ENCODE measurements around the gene MGME1.

MGME1 gene

DNA sequence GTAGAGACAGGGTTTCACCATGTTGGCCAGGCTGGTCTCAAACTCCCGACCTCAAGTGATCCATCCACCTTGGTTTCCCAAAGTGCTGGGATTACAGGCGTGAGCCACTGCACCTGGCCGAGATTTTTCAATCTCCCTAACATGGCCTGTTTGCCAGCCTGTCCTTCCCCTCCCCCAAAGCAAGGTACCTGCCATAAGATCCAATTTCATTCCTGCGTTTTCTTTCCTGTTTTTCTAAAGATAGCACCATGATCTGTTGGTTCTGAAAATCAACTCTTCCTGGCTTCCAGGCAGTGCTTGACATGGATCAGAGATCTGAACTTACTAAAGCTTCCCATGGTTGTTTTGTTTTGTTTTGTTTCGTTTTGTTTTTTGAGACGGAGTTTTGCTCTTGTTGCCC lies 7.5 kb downstream of the MGME1 start:
- Histone ChIP-seq H3K9ac (no peak overlapping the region), H3K27me3 (ENCODE audit: control insufficient read depth, insufficient read depth, low read length) (no peaks in the 10 kb centered on the region), H3K9me3 (ENCODE audit: control insufficient read depth, low read length) (no peaks in the 10 kb centered on the region), H3K79me2 (peaks cover 10% of the 10 kb centered on the region), H3K4me3 (ENCODE audit: low read depth, low read length) (no peak overlapping the region), H3K4me1 (peaks cover 6% of the 10 kb centered on the region), H2AFZ (no peak overlapping the region), H3K4me2 (ENCODE audit: low read length) (no peak overlapping the region), H3K27ac (no peak overlapping the region), H3K36me3 (ENCODE audit: control insufficient read depth, insufficient read depth, low read length) (no peaks in the 10 kb centered on the region)
- TF ChIP-seq, protein P1, sequence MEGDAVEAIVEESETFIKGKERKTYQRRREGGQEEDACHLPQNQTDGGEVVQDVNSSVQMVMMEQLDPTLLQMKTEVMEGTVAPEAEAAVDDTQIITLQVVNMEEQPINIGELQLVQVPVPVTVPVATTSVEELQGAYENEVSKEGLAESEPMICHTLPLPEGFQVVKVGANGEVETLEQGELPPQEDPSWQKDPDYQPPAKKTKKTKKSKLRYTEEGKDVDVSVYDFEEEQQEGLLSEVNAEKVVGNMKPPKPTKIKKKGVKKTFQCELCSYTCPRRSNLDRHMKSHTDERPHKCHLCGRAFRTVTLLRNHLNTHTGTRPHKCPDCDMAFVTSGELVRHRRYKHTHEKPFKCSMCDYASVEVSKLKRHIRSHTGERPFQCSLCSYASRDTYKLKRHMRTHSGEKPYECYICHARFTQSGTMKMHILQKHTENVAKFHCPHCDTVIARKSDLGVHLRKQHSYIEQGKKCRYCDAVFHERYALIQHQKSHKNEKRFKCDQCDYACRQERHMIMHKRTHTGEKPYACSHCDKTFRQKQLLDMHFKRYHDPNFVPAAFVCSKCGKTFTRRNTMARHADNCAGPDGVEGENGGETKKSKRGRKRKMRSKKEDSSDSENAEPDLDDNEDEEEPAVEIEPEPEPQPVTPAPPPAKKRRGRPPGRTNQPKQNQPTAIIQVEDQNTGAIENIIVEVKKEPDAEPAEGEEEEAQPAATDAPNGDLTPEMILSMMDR (IDR thresholded peaks at IDR 0.05): no peak

DNA sequence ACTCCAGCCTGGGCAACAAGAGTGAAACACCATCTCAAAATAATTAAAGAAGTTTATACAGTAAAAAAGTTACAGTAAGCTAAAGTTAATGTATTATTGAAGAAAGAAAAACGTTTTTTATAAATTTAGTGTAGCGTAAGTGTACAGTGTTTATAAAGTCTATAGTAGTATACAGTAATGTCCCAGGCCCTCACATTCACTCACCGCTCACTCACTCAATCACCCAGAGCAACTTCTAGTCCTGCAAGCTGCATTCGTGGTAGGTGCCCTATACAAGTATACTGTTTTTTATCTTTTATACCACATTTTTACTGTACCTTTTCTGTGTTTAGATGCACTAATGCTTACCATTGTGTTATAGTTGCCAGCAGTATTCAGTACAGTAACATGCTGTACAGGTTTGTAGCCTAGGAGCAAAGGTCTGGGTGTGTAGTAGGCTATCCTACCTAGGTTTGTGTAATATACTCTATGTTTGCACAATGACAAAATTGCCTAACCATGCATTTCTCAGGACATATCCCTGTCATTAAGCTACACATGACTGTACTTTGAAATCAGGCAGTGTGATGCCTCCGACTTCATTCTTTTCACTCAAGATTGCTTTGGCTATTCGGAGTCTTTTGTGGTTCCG lies 16.7 kb downstream of the MGME1 start:
- Histone ChIP-seq H3K27ac (no peak overlapping the region), H2AFZ (no peak overlapping the region), H3K36me3 (ENCODE audit: control insufficient read depth, insufficient read depth, low read length) (no peaks in the 10 kb centered on the region), H3K4me1 (no peaks in the 10 kb centered on the region), H3K79me2 (no peaks in the 10 kb centered on the region), H3K4me3 (ENCODE audit: low read depth, low read length) (no peak overlapping the region), H3K4me2 (ENCODE audit: low read length) (no peak overlapping the region), H3K9me3 (ENCODE audit: control insufficient read depth, low read length) (no peaks in the 10 kb centered on the region), H3K27me3 (ENCODE audit: control insufficient read depth, insufficient read depth, low read length) (no peaks in the 10 kb centered on the region), H3K9ac (no peak overlapping the region)
- TF ChIP-seq, protein P1 (IDR thresholded peaks at IDR 0.05): no peak

DNA sequence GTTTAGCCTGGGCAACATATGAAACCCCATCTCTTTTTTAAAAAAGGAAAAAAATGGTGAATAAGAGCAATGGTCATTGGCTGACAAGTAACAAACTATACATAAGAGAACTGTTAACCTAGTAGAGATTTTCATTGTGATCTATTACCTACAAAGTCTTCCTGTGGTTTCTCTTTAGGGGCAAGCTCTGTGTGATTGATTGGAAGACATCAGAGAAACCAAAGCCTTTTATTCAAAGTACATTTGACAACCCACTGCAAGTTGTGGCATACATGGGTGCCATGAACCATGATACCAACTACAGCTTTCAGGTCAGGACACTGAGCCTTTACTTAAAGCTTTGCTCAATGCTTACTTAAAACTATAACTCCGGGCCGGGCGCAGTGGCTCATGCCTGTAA lies 19.2 kb downstream of the MGME1 start:
- no peak overlapping the region for H3K27ac ChIP-seq
- no peak overlapping the region for H3K9ac ChIP-seq
- TF ChIP-seq, protein P1 (IDR thresholded peaks at IDR 0.05): no peak
- no peak overlapping the region for H3K4me3 ChIP-seq (ENCODE audit: low read depth, low read length)
- no peaks in the 10 kb centered on the region for H3K9me3 ChIP-seq (ENCODE audit: control insufficient read depth, low read length)
- H3K36me3 ChIP-seq (ENCODE audit: control insufficient read depth, insufficient read depth, low read length): no peaks in the 10 kb centered on the region
- H3K4me2 ChIP-seq (ENCODE audit: low read length): no peak overlapping the region
- no peaks in the 10 kb centered on the region for H3K27me3 ChIP-seq (ENCODE audit: control insufficient read depth, insufficient read depth, low read length)
- H3K79me2 ChIP-seq: no peaks in the 10 kb centered on the region
- no peaks in the 10 kb centered on the region for H3K4me1 ChIP-seq
- no peak overlapping the region for H2AFZ ChIP-seq

DNA sequence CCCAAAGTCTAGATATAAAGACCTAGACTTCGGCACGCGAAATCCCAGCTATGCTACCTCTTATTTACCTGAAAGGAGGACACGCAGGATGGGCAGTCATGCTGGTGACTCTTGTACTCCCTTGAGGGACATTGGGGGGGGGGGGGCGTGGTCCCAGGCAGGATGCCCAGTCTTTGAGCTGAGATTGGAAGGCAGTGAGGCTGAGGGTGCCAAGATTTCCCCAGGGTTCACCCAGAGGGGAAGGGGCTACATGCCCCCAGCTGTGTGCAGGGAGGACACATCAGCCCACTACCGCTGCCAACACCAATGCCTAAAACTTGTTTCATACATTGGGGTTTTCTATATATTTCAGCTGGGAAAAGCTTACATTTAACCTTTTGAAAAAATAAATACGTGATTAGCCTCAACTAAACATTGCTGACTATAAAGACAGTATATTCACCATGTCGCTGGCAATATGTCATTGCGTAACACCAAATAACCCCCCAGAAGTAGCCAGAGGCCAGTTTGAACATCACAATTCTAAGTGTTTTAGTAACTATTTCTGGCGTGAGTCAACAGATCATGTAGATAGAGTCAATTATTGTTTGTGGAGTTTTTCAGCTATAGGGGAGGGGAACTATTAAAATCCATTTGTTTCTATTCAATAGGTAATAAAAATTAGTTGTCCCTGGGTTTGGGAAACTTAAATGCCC lies 21.6 kb downstream of the MGME1 start:
- H3K4me1 ChIP-seq: no peaks in the 10 kb centered on the region
- no peak overlapping the region for H2AFZ ChIP-seq
- no peaks in the 10 kb centered on the region for H3K27me3 ChIP-seq (ENCODE audit: control insufficient read depth, insufficient read depth, low read length)
- no peaks in the 10 kb centered on the region for H3K36me3 ChIP-seq (ENCODE audit: control insufficient read depth, insufficient read depth, low read length)
- no peaks in the 10 kb centered on the region for H3K9me3 ChIP-seq (ENCODE audit: control insufficient read depth, low read length)
- H3K79me2 ChIP-seq: no peaks in the 10 kb centered on the region
- no peak overlapping the region for H3K9ac ChIP-seq
- TF ChIP-seq, protein P1 (IDR thresholded peaks at IDR 0.05): no peak
- H3K27ac ChIP-seq: no peak overlapping the region
- no peak overlapping the region for H3K4me2 ChIP-seq (ENCODE audit: low read length)
- no peak overlapping the region for H3K4me3 ChIP-seq (ENCODE audit: low read depth, low read length)

DNA sequence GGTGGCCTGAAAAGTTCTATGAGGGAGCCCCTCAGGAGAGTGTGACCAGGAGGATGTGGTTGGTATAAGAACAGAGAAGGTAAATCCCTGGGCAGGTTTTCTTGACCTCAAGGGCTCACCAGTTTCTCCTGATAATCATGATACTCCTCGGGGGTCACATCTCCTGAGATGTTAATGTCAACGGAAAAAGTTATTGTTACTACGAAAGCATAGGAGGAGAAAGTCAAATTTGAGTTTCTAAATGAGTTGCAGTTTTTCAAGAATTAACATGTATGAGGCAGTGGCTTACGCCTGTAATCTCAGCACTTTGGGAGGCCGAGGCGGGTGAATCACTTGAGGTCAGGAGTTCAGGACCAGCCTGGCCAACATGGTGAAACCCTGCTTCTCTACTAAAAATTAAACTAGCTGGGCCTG lies 23.4 kb downstream of the MGME1 start:
- no peaks in the 10 kb centered on the region for H3K27me3 ChIP-seq (ENCODE audit: control insufficient read depth, insufficient read depth, low read length)
- no peak overlapping the region for H3K4me2 ChIP-seq (ENCODE audit: low read length)
- H3K9me3 ChIP-seq (ENCODE audit: control insufficient read depth, low read length): no peaks in the 10 kb centered on the region
- no peaks in the 10 kb centered on the region for H3K36me3 ChIP-seq (ENCODE audit: control insufficient read depth, insufficient read depth, low read length)
- peaks cover 5% of the 10 kb centered on the region for H3K4me1 ChIP-seq
- H3K4me3 ChIP-seq (ENCODE audit: low read depth, low read length): no peak overlapping the region
- H3K27ac ChIP-seq: no peak overlapping the region
- TF ChIP-seq, protein P1 (IDR thresholded peaks at IDR 0.05): no peak
- H2AFZ ChIP-seq: no peak overlapping the region
- no peak overlapping the region for H3K9ac ChIP-seq
- no peaks in the 10 kb centered on the region for H3K79me2 ChIP-seq
